HPDE6-E6E7 (cell line): ENCODE results near the gene MTMR12.
A peak's percentile ranks its signal among the peaks of the same experiment; 100 is the strongest.

Experiments
- DNase-seq: peaks from one replicate; pipeline ENCODE4 v3.0.0; 2011; ENCODE audit warnings: missing footprints; ENCODE audit errors: extremely low spot score

Gene MTMR12, protein sequence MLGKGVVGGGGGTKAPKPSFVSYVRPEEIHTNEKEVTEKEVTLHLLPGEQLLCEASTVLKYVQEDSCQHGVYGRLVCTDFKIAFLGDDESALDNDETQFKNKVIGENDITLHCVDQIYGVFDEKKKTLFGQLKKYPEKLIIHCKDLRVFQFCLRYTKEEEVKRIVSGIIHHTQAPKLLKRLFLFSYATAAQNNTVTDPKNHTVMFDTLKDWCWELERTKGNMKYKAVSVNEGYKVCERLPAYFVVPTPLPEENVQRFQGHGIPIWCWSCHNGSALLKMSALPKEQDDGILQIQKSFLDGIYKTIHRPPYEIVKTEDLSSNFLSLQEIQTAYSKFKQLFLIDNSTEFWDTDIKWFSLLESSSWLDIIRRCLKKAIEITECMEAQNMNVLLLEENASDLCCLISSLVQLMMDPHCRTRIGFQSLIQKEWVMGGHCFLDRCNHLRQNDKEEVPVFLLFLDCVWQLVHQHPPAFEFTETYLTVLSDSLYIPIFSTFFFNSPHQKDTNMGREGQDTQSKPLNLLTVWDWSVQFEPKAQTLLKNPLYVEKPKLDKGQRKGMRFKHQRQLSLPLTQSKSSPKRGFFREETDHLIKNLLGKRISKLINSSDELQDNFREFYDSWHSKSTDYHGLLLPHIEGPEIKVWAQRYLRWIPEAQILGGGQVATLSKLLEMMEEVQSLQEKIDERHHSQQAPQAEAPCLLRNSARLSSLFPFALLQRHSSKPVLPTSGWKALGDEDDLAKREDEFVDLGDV

DNA sequence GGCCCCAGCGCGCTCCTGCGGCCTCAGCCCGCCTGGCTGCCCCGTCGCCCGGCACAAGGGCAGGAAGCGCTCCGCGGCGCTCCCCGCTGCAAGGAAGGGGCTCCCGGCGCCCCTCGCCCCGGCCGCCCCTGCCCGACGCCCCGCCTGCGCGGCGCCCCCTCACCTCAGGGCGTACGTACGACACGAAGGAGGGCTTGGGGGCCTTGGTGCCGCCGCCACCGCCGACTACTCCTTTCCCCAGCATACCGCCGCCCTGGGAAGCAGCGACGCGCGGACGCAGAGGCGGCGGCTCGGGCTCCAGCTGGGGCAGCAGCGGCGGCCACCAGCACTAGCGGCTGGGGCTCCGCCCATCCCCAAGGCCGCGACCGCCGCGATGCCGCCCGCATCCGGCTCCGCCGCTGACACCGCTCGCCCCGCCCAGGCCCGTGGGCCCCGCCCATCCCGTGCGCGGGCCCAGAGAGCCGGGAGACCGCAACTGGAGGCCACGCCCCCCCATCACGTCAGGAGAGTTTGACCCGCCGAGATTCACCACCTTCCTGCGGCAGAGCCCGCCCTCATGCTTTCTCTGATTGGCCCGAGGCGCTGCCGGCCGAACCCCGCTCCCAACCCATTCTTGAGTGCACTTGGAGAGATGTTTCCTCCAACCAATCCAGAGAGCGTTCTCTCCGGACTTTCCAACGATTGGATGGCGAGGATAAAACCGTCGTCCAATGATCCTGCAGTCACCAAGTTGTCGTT is at the start of gene MTMR12:
MTMR12 (minus strand) TSS at position 345 of the 738 bp plus-strand sequence; CDS start at position 244, 101 bp downstream.
- peak; percentile 99 for DNase-seq

DNA sequence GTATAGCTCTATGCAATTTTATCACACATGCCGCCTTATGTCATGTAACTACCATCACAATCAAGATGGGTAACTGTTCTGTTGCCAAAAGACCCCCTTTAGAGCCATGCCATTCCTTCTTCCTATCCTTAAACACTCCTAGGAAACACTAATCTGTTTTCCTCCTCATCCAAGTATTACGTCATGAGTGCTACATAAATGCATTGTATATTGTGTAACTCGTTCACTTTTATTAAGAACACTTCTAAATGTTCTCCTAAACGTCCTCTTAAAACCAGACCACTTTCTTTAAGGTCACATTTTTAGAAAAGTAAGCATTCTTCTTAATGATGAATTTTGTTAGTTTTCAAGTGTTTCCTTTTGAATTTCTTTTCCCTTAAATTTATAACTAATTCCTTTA is 49.8 kb upstream of the MTMR12 start:
- DNase-seq: no peak

DNA sequence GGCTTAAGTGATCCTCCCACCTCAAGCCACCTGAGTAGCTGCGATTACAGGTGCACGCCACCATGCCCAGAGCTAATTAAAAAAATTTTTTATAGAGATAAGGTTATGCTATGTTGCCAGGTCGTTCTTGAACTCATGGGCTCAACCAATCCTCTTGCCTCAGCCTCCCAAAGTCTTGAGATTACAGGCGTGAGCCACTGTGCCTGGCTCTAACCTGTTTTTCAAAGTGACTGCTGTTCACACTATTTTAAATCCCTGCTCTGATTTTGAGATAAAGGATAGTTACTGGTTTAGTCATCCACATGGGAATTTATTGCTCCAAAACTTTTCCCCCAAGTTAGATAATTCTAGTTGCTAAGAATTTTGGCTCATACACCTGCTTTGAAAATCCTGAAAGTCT is 48.2 kb upstream of the MTMR12 start:
- no peak for DNase-seq

DNA sequence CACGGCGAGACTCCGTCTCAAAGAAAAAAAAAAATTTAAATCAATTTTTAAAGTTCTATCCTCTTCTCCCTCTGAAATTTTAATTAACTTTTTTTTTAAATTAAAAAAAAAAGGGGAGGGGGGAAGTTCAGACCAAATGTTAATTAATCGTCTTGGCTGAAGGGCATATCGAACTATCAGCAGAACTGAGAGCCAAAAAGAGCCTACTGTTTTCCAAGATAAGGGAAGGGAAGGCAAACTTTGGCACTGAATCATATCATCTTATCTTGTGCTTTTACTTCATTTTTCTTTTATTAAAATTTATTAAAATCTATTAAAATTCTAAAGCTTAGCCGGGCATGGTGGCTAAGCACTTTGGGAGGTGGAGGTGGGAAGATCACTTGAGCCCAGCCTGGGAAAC is 45.9 kb upstream of the MTMR12 start:
- no peak for DNase-seq

DNA sequence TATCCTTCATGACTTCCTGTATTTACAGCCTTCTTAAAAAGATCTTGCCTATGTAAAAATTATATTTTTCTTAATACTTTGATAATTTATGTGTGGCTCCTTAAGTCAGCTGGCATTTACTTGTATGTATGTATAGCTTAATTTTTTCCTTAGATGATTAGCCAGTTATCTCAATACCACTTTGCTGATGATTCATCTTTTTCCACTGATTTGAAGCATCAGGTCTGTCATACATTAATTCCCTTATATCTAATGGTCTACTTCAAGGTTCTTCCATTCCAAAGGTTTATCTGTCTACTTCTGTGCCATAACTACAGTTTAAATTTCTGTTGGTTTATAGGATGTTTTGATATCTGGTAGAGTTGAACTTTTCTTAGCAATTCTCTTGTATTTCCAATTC is 44.9 kb upstream of the MTMR12 start:
- no peak for DNase-seq

DNA sequence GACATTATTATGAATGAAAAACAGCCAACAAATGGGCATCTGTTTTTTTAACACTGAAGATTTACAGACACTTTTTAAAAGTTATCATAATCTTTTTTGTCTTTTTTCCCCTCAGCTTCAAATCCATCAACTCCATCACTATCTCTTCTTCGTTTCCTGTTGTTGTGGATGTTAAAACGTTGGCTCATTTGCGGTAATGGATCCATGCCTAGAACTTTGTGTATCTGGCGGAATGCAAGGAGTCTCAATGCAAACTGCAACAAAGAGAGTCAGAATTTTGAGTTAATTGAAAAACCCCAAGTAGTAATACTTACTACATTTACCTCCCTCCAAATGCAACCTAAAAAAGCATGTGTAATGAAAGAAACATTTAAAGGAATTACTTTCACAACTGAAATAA is 42.9 kb upstream of the MTMR12 start:
- DNase-seq: no peak

DNA sequence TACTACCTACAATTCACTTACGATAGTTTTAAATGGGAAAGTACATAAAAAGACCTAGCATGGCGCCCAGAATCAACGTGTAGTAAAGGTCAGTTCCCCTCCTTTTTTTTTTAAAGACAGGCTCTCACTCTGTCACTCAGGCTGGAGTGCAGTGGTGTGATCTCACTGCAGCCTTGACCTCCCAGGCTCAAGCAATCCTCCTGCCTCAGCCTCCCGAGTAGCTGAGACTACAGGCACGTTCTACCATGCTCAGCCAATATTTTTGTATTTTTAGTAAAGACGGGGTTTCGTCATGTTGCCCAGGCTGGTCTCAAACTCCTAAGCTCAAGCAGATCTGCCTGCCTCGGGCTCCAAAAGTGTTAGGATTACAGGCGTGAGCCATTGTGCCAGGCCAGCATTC is 40.7 kb upstream of the MTMR12 start:
- DNase-seq: no peak

DNA sequence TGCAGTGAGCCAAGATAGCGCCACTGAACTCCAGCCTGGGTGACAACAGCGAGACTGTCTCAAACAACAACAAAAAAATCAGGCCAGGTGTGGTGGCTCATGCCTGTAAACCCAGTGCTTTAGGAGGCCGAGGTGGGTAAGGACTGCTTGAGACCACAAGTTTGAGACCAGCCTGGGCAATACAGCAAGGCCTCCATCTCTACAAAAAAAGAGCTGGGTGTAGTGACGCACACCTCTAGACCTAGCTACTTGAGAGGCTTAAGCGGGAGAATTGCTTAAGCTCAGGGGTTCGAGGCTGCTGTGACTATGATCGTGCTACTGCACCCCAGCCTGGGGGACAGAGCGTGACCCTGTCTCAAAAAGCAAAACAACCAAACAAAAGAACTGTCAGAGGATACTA is 39.9 kb upstream of the MTMR12 start:
- DNase-seq: no peak

DNA sequence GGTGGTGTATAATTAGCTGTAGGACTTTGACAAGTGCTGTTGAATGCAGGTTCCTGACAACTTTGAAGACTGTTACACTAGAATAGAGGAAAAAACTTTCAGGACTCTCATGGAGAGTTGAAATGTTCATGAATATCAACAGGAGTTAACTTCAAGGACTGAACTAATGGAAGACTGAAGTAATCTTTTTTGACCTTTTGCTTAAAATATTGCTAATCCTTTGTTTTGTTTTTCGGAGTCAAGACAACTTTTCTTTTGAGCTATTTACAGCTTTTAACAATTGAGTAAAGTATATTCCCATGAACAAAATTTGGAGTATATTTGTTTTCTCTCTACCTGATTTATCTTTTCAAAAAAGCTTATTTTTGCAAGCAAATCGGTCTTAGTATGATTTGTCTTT is 34.1 kb upstream of the MTMR12 start:
- DNase-seq: no peak

DNA sequence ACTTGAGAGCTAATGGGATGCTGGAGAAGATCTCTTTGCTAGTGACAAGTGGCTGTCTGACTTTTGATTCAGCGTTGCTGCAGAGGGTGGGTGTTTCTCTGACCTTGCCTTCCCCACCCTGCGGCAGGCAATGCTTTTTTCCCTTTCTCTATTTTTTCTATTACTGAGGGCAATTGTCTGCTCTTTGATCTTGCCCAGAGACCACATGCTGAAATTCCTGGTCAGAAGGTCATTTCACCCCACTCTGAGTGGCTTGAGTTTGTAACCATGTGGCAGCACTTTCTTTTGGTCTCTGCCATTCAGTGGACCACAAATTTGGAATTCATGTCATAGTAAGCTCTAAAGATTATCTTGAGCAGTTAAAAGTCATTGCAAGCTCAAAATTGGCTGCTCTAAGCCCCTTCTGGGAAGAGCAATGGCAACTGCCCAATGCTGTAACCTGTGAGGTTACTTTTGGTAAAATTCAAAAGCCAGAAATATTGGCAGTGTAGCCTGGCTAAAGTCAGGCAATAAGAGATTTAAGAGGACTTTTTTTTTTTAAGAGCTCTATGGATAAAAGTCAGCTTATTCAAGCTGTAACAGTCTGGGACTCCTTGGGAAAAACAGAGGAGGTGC is 30.4 kb upstream of the MTMR12 start:
- no peak for DNase-seq

DNA sequence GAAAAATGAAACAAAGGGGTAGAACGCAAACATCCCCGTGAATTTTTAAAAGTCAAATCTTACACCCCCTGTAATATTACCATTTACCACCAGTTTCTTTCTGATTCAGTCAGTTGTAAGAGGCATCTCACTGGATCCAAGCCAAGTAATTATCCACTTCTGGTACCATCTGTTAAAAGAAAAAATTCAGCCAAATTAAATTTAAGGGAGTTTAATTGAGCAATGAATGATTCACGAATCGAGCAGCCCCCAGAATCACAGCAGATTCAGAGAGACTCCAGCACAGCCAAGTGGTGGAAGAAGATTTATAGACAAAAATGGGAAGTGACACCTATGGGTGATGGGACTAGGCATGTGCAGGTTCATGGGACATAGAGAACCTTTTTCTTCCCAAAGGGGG is 29.9 kb upstream of the MTMR12 start:
- DNase-seq: no peak

DNA sequence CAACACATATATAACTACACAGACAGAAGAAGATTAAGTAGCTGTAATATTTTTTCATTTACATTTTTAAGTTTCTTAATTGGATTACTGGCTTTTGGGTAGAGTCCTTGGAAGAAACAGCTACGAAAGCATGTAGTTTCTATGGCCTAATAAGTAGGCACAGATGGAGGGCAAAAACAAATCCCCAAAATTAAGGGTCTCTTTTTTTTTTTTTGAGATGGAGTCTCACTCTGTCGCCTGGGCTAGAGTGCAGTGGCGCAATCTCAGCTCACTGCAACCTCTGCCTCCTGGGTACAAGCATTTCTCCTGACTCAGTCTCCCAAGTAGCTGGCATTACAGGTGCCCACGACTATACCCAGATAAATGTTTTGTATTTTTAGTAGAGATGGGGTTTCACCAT is 27.1 kb upstream of the MTMR12 start:
- DNase-seq: no peak

DNA sequence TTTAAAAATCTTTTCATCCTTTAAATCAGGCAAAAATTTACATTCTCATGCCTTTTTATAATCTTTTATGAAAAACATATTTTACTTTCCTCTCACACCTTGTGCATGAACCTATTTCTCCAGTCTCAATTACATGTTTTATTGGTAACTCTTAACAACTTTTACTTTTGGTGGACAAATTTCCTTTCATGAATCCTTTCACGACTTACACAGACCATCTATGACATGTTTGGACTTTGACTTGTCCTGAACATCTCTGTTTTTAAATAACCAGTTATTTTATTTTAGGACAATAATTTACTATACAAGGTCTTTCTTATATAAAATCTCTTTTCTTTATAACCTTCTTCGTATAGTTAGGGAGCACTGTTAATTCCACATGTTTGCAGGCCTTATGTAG is 26.5 kb upstream of the MTMR12 start:
- no peak for DNase-seq

DNA sequence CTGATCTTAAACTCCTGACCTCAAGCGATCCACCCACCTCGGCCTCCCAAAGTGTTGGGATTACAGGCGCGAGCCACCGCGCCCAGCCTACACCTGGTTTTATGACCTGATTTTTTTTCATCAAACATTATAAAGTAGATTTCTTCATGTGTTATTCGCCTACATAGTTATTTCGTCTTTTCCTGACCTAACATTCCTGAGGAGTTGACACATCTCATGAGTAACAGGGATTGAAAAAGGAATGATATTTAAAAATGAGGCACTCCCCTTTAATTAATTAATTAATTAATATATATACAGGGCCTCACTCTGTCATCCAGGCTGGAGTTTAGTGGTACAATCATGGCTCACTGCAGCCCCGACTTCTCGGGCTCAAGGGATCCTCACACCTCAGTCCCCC is 20.2 kb upstream of the MTMR12 start:
- DNase-seq: no peak

DNA sequence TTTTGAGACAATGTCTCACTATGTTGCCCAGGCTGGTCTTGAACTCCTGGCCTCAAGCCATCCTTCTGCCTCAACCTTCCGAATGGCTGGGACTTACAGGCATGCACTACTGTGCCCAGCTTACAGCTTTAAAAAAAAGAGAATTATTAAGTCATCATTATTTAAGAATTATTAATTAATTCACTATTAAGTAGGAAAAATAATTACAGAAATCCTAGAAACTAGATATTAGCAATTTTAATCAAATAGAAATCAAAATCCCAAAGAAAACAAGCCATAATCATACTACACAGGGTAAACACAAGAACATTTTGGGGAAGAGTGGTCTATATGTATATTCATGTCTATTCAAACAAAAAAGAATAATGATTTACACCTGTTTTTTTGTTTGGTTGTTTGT is 19.6 kb upstream of the MTMR12 start:
- DNase-seq: no peak

DNA sequence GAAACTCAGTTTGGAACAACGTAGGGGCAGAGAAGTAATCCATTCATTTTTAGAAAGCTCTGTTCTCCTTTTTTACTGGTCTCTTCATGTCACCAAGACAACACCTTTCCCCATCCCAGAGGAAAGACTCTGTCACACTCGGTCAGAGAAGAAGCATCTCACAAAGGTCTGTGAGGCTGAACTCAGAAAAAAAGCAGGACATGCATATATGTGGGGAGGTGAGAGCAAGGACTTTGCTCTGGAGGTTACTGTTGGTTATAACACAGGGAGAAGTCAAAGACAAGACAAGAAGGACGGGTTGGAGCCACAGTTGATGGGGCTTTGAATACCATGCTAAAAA is 19.2 kb upstream of the MTMR12 start:
- no peak for DNase-seq

DNA sequence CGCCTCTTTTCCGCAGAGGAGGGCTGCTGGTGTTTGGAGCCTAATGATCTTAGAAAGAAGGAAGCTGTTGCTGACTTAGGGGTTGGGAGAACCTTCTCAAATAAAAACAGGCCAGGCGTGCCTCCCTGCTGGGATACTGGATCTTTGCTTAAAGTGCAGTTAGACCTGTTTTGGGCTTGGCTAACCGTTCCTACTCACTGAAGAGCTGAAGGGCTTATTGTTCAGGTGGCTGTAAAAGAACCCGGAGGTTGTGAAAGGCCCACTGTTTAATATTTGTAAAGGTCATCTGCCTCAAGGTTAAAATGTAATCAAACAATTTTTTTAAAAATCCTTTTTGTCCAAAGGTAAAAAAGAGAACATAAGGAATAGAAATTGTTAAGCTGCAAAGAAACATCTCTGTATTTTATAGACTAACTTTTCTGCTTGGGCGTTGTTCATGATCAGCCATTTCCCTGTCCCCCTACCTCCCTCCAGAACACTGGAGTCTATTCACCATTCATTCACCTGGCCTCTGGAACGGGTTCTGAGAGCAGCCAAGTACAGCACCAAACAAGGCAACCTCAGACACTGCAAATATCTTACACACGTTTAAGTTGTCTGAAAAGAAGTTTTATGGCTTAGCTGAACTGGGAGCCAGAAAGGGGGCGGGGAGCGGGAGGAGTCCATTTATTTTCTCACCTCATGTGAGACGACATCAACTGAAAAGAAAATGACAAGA is 18.6 kb upstream of the MTMR12 start:
- no peak for DNase-seq

DNA sequence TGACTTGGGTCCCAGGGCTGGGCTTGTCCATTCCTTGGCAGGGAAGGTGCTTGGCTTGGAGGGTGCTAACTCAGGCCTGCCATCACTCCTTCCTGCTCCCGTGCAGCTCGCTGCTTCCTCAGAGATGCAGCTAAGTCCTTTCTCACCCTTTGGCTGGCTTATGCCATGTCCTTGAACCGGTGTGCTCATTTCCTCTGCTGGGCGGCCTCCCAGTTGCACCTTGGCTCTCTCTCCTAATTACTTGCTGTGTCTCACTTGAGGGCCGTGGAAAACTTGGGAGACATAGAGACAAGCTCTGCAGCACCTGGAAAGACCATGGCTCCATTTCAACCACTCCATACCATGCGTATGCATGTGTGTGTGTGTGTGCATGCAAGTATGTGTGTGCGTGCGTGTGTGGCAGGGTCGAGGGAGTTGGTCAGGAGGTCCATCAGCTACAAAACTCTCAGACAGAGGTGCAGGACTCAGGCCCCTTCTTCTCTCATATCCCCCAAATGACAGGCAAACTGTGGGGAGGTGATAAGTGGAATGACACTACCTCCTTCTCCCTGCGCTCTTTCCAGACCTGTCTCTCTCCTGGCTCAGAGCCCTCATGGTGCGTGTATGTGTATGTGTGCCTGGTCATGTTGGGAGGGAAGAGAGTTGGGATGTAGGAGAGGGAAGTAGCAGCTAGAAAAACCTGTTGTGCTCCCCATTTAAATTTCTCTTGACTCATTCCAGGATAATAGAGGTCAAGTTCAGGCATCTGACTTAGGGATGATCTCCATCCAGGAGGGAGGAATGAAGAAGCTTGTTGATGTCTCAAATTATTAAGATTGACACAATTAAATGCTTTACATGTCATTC is 17.6 kb upstream of the MTMR12 start:
- no peak for DNase-seq

DNA sequence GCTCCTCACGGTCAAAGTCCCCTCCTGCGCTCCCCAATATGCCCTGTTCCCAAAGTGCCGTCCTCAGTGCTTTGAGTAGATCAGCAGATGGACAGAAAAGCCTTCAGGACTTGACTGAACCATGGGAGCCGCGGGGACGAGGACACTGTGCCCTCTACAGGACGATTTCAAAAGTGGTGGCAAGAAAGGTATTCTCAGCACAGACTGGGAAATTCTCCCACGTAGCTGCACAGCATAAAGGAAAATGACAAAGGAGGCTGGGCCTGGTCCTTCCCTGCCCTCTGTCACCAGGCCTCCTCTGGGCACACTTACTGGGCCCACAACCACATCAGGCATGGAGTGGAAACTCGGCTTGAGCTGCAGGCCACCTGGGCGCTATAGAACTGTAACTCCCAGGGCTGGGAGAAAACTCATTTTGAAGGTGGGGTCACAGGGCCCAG is 16.7 kb upstream of the MTMR12 start:
- DNase-seq: peak; percentile 56

DNA sequence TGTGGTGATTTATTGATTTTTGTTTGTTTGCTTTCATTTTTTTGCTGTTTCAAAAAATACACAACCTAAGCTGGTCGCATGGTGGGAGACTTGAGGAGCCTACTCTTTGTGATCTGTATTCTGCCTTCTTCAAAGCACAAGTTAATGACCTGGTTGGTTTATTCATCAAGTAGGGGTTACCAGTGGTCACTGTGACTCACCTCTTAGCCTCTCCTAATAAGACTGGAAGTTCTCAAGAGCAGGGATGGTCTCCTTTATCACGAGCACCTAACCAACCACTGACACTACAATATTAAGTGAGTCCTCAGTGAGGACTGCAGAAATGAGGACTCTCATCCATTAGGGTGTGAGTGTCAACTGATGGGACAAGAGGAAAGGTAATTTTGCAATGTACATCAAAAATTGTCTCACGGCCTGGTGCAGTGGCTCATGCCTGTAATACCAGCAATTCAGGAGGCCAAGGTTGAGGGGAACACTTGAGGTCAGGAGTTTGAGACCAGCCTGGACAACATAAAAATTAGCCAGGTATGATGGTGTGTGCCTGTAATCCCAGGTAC is 13.6 kb upstream of the MTMR12 start:
- no peak for DNase-seq
